ENCODE measurements around the gene ACER2.

ACER2 gene

DNA sequence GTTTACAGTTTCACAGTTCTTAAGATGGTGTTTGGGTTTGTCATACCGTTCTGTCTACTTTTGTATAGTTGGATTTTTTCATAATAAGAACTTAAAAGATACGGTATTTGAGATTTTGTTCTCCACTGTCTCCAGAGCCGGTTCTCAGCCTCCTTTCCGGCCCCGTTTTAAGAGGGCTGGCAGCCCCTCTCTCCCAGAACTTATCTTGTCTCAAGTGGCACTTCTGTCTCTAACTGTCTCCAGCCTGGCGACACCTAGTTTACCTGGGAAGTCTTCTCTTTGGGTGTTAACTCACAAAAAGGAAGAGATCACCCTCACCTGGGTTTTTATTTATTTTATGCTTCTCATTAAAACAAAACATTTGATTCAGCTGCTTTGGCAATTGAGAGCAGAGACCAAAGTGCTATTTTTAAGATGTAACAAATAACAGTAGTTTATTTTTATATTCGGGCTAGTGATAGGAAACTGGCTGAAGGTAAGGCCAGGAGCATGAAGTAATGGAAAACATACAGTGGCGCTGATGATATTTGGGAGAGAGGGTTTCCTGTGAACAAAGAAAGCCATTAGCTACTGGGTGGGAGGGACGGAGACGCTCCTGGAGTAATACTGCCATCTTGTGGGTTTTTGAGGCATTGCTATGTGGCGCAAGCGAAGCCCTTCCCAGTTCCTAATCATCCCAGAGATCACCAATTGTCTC lies 48.3 kb downstream of the ACER2 start:
- peak; percentile 92 for FAIRE-seq

DNA sequence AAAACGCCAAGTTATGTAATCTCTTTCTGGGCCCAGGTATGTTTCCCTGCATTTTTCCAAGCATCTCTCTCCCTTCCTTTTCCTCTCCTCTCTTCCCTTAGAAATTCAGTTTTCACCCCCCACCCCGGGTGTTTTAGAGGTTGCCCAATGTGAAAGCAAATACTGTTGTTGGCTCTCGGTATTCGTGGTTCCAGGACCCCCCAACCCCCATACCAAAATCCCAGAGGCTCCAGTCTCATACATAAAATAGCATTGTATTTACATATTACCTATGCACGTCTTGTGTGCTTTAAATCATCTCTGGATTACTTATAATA lies 48.8 kb downstream of the ACER2 start:
- FAIRE-seq = no peak

DNA sequence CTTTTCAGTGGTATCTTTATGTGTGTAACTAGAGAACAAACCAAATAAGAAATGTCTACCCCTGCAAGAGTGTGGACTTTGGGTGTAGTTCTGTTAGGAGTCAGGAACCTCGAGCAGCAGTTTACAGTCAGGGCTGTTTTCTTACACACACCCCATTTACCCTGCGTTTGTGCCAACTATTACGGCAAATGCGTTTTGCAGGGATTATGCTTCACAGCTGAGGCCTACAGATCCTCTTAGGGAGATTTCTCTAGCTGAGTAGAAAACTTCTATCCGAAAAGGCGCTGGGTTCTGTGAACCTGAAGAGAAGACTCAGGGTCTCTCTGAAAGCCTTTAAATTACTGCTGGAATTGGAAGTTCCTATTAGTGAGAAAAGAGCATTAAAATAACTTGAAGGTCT lies 51.4 kb downstream of the ACER2 start:
- no peak for FAIRE-seq

DNA sequence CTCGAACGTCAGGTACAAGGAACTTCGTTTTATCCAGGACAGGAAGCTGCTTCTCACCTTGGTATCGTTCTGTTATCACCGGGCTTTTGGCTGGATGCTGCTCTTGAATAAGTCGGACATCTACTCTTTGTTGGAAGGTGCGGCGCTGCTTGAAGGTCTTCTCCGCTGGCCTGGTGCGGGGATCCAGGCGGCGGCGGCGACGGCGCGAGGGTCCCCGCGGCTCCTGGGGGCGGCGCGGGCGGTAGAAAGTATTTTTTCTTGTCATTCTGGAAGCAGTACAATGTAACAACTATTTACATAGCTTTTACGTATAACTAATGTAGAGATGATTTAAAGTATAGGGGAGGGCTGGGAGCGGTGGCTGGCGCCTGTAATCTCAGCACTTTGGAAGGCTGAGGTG lies 52.3 kb downstream of the ACER2 start:
- no peak for FAIRE-seq

DNA sequence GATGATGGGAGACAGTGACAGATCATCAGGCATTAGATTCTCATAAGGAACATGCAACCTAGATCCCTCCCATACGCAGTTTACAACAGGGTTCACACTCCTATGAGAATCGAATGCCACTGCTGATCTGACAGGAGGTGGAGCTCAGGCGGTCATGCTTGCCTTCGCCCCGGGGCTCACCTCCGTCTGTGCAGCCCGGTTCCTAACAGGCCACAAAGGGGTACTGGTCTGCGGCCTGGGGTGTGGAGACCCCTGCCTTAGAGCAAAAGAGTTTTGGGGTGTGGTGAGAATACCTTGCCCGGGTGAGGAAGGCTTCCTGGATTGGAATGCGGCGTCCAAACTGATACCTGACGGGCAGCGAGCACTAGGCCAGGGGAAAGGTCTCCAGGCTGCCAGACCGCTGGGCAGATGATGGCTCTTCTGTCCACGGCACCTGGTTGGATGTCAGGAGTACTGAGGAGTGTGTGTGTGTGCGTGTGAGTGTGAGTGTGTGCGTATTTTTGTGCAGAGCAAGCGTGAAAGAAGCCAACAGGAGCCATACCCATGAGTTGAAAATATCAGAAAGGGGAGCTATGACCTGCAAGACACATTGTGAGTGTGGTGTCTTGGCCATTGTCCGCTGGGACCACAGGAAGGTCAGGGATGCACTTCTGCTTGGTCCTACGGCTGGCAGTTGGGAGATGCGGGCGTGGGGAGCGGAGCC lies 55.4 kb downstream of the ACER2 start:
- no peak for FAIRE-seq

DNA sequence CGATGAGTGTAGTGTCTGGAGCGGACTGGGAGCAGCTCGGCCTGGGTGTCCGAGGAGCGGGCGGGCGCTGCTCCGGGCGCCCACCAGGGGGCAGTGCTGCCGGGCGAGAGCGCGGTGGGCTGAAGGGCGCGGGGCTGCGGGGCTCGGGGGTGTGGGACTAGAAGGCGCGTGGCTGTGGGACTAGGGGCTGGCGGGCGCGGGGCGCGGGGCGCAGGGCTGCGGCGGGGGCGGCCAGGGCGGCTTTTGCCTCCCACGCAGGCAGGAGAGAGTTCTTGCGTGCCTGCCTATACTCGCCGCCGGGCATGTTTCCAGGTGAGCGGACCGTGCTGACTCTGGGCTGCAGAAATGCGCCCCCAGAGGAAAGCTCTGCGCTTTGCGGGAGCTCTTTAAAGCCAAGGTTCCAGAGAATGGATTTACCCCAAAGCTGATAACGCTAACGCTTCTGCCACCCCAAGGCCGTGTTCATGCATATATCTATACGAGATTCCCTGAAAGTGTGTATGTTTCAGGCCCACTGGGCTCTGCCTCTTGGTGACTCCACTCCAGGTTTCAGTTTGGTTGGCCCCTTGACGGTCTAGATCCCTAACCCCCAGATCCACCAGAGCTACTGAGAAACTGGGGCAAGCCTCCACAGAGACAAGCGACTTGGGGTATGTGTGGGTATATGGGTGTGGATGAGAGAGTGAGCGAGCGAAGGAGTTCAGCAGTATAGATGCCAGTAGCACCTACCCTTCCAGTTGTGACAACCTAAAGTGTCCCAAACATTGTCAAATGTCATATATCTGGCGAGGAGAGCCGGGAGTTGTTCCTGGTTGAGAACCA lies 56.2 kb downstream of the ACER2 start:
- no peak for FAIRE-seq

DNA sequence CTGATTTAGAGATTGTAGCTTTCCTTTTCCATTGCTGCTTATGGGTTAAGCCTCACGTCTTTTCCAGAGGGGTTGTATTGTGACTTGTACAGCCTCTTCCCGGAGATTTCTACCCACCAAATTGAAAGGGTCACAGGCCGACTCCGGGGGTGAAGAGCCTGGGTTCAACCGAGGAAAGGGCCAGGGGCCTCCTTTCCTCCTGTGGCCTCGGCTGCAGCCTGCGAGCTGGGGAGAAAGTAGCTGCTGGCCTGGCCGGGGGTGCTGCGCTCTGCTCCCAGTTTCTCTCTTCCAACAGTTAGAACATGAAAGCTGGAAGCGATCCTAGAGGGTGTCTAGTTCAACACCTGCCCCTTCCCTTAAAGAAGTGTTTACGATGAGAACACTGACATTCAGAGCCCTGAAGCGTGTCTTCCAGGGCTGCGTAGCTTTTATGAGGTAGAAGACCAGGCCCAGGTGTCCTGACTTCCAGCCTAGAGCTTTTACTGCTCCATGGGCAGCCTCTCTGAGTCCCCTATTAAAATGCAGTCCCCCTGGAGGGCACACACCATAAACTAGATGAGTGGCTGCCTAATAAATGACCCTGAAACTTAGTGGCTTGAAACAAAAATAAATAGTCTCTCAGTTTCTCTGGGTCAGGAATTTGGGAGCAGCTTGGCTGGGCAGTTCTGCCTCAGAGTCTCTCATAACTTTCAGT lies 56.9 kb downstream of the ACER2 start:
- no peak for FAIRE-seq

DNA sequence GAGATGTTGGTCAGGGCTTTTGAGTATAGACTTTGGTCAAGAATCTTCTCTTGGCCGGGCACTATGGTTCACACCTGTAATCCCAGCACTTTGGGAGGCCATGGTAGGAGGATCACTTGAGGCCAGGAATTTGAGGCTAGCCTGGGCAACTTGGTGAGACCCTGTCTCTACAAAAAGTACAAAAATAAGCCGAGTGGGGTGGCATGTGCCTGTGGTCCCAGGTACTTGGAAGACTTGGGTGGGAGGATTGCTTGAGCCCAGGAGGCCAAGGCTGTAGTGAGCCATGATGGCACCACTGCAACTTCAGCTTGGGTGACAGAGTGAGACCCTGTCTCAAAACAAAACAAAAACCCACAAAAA lies 57.5 kb downstream of the ACER2 start:
- FAIRE-seq = no peak

DNA sequence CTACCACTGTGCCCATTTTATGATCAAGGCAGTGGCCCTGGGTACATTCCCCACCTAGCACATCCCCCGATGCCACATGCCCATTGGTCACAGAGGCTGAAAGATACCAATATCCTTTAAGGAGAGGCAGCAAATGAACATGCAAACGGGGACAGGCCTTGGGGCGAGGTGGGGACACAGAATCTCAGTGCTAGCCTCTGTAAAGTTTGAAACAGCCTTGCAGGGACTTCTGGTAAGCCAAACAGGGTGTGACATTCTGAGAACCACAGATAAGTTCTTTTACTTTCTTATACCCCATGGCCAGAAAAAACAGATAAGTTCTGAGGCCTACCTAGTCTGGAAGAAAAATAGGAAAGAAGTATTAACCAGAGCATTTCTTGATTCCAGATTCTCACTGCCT lies 60.5 kb downstream of the ACER2 start:
- FAIRE-seq = no peak

DNA sequence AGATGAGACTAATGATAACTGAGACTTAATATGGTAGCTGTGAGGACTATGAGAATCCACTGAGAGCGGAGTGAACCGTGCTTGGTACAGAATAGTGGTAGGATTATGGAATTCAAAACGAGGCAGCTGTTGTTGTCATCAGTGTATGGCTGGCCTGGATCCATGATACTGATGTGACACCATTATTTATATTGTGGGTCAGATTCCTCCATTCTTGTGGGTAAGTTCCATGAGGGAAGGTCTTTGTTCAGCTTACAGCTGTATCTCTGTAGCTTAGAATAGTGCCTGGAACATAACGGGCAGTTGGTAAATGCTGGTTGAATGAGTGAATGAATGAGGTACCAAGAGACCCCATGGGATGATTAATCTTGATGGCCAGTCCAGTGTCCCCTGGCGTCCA lies 61.8 kb downstream of the ACER2 start:
- no peak for FAIRE-seq

DNA sequence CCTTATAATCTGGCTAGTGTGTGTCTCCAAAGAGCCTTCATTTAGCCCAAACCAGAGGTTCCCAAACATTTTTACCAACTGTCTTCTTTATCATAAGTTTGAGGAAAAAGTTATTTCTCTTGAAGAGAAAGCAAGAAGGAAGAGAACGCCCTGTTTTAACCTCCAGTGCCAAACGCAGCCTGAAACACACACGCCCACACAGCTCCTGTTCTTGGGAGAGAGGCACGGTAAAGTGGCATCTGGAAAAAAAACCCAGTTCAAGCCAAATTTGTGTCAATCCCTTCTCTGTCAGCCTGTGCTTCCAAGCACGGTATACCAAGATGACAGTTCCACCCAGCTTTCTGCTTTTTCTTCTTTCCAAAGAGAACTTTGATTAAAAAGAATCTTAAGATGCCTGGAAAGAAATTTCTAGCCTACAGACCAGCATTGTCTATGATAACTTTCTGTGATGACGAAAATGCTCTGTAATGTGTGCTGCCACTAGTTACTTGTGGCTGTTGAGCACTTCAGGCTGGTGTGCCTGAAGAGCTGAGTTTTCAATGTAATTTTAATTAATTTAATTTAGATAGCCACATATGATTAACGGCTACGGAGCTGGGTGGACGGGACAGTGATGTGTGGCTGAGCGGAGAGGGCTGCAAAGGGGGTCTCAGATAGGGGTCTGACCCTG lies 62.3 kb downstream of the ACER2 start:
- no peak for FAIRE-seq

DNA sequence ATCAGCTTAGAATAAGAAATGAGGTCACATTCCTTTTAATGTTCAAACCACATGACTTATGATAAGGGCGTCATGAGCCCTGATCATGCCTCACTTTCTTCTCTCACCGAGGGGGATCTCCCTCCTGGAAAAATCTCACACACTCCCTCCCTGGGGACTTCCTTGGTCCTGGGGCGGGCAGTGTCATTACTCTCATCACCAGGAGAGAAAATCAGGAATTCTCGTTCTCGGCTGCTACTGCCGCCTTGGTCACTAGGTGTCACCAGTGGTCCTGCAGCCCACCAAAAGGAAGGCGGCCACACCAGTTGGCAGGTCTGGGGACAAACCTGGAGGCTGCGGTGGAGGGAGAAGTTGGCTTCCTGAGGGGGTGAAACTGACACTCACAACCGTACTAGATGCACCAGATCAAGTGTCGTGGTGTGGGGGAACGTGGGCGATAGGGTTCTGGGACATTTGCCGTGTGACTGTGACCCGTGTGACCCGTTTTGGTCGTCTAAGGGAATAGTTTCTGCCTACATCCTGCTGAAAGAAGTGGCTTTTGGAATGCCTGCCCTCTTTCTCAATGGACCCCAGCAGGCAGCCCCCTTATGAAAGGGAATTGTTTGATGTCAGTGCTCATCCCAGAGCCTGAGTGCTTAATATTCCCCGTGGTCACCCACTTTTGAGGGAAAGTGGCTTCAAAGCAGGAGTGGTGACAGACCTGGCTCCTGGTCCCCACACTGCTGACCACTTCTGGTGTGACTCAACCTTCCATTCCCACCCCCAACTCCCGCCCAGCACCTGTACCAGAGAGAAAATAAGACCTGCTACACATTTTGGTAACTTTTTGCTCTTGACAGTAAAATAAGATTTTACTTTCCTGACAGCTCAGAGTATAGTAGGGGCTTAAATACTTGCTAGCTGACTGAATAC lies 63.2 kb downstream of the ACER2 start:
- peak; percentile 8 for FAIRE-seq

DNA sequence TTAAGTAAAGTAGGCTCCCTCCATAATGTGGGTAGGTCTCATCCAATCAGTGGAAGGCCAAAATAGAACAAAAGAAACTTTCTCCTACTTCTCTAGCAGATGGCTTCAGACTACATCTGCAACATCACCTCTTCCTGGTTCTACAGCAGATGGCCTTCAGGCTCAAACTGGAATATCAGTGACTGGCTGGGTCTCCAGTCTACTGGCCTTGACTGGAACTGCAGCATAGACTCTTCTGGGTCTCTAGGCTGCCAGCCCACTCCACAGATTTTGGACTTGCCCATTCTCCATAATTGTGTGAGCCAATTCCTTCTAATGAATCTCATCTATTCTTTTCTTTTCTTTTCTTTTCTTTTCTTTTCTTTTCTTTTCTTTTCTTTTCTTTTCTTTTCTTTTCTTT lies 64.8 kb downstream of the ACER2 start:
- no peak for FAIRE-seq

DNA sequence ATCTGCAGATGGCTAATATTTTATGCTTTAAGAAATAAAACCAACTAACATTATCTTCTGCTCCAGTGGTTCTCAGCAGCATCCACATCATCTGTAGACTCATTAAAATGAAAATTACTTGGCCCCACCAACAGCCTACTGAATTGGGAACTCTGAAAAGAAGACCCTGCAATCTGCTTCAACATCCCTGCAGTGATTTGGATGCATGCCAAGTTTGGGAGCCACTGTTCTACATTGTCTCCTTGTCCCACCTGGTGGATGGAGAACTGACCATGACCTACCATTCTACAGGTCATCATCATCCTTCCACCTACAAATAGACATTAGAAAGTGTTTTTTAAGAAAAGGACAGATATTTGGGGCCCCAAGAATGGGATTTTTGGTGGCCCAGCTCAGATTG lies 71.1 kb downstream of the ACER2 start:
- FAIRE-seq = no peak

DNA sequence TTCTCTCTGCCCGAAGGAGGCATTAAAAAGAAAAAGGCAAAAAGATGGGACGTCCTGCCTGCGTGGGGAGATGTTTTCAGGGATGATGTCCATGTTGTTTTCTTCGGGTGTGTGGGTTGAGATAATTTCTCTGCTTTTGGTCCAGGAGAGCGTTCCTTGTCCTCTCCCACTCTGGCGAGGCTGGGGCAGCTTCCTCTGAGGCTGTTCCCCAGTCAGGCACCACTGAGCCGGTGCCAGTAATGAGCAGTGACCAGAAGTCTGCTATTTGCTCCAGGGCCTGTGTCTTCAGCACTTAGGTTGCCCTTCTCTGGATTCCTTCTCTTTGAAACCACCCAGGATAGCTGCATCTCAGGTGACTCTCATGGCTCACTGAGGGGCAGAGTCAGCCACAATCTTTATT lies 71.5 kb downstream of the ACER2 start:
- no peak for FAIRE-seq

DNA sequence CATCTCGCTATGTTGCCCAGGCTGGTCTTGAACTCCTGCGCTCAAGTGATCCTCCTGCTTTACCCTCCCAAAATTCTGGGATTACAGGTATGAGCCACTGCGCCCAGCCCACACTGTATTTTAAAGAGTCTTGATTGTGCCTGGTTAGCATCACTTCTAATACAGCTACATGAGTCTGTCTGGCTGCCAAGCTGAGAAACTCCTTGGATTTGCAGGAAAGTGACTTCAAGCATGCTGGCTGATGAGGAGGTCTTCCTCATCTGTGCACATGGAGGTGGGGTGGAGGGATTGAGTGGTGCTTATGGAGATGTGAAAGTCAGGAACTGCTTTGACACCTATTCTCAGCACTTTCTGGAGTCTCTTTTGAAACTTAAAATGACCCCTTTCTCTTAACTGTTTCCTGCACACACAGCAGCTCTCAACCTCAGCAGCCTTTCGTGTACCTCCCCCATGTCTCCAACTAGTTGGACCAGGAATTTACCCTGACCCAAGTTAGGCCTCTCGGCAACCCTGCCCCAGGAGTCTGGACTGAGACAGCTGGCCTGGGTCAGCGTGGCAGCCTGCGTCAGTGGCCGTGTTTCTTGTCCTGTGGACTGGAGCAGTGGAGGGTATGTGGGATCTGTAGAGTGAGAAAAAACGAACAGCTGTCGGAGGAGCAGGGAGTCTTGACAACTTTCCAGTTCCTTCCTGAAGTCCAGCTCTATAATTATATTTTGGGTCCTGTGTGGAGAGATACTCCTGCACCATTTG lies 72.5 kb downstream of the ACER2 start:
- FAIRE-seq = no peak

DNA sequence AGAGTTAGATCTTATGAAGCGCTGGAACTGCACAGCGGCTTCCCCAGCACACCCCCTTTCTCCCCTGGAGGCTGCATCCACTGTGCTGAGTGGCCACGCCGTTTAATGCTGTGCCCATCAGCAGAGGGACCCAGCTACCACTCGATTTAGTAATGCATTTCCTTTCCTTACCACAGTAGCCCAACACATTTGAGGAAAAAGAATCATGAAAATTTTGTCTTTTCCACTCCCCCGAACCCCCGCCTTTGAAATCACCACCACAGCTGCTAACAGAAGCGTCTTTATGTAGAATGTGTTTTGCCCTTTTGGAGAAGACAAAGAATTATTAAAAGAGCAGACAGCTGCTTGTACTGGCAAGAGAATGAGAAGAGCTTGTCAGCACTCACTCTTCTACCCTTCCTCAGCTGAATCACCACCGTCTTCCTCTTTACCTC lies 73.2 kb downstream of the ACER2 start:
- no peak for FAIRE-seq

DNA sequence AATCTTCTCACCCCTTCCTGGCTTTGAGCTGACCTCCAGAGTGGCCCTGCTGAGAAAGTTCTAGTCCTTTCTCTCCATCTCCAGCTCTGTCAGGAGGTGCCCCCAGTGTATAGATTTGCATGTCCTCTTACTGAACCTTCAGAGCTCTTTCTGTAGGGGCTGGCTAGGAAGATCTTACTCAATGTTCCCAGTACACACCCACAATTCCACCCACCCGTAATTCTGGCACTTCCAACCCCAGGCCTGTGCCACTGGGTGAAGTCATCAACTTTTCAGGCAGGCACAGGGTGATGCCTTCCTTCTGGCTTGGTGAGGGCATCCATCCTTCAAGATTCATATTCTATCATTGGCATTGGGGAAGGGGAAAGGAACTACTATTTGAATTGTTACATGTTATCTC lies 75.9 kb downstream of the ACER2 start:
- no peak for FAIRE-seq

DNA sequence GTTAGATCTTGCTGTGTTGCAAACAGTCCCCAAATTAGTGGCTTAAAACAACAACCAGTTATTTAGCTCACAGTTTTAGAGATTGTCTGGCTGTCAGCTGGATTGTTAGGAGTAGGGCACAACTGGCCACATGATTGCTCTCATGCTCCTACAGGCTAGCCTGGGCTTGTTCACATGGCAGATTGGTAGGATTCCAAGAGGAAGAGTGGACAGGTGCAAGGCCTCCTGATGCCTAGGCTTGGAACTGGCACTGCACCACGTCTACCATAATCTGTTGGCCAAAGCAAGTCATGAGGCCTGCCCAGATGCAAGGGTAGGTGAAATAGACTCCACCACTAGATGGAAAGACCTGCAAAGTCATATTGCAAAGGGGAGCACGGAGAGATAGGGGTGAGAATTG lies 76.4 kb downstream of the ACER2 start:
- FAIRE-seq = no peak

DNA sequence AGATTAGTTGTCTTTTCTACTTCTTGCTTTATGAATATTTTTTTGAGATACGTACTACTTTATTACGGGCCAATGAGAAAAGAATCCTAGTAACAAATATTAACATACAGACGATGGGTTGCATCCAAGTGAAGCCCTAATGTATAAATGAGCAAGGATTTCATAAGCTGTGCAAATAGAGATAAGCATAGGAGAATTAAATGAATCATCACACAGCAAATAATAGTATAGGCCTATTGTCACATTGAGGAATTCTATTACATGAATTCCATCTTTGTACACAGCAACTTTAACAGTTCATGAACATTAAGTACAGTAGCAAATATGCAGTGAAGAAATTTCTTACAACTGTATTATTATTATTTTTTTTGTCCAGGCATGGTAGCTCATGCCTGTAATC lies 78.0 kb downstream of the ACER2 start:
- FAIRE-seq = no peak

DNA sequence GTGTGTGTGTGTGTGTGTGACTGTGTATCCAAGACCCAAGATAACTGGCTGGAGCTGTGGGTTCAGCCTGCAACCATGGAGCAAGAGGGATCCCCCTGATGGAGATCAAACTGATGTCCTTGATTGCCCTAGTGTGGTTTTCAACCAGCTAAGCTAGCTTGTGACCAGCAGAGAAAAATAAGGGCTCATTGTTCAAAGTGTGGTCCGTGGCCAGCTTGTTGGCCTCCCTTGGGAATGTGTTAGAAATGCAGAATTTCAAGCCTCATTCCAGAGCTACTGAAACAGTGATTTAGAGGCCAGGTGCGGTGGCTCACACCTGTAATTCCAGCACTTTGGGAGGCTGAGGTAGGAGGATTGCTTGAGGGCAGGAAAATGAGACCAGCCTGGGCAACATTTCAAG lies 79.9 kb downstream of the ACER2 start:
- no peak for FAIRE-seq

All from G401.6 (cell line).